HFFc6 (cell line): ENCODE measurements around the gene LRRK1. TPM values are rescaled to one million over a fixed set of nuclear protein-coding genes. Genes with fewer than 3 reads are reported as not detected.

Source experiments
- DNase-seq: peaks from one replicate; pipeline ENCODE4 v3.0.0-alpha.2; 2018
- H3K27ac Mint-ChIP-seq: 2 replicates; pipeline ENCODE4 v1.8.0; 2020; ENCODE audit warnings: mild to moderate bottlenecking, mixed read lengths
- H3K27me3 Mint-ChIP-seq: 2 replicates; pipeline ENCODE4 v1.8.0; 2021; ENCODE audit warnings: mild to moderate bottlenecking, moderate library complexity, mixed read lengths; ENCODE audit not compliant: insufficient read depth
- H3K36me3 Mint-ChIP-seq: 2 replicates; pipeline ENCODE4 v1.8.0; 2021; ENCODE audit warnings: low read depth, mixed read lengths
- H3K4me1 Mint-ChIP-seq: 2 replicates; pipeline ENCODE4 v1.8.0; 2020; ENCODE audit warnings: low read depth, mixed read lengths
- H3K4me3 Mint-ChIP-seq: 2 replicates; pipeline ENCODE4 v1.8.0; 2020; ENCODE audit warnings: mild to moderate bottlenecking, moderate library complexity, mixed read lengths
- H3K9me3 Mint-ChIP-seq: 2 replicates; pipeline ENCODE4 v1.8.0; 2020; ENCODE audit warnings: mild to moderate bottlenecking, mixed read lengths
- CTCF ChIP-seq: fragments of 200-600 bp; sonication (generic); IDR thresholded peaks from 2 replicates; pipeline ENCODE4 v1.5.0; 2021; ENCODE audit warnings: antibody characterized with exemption, mild to moderate bottlenecking
- total RNA-seq, 6 experiments: library from RNA; stranded (reverse); fragmentation: NEBNext Ultra II Directional; extraction: Animal tissue kit (Norgen Biotek cat#: 25700); gene quantifications; 2 replicates in 1 of 6; 3 replicates in 5 of 6; pipeline ENCODE4 v1.2.3, GENCODE V29; 2021

Gene LRRK1
- total RNA-seq, 6 experiments from 2014 or later = 11.4 to 14.8 (median 13.5) TPM

- H3K36me3 Mint-ChIP-seq = peaks cover 13% of the 10 kb centered on the region
- H3K4me3 Mint-ChIP-seq = no peak overlapping the region
- H3K4me1 Mint-ChIP-seq = peaks cover 17% of the 10 kb centered on the region; the same call in 1 of the 2 replicates
- TF ChIP-seq CTCF = no peak
- DNase-seq = no peak
- H3K27ac Mint-ChIP-seq = no peak overlapping the region
- H3K9me3 Mint-ChIP-seq = no peaks in the 10 kb centered on the region
- no peaks in the 10 kb centered on the region for H3K27me3 Mint-ChIP-seq
These were observed 66.2 kb downstream of the LRRK1 start for GRCh38 chr15:100985401-100985800.

- no peak overlapping the region for H3K4me3 Mint-ChIP-seq
These were observed 67.2 kb downstream of the LRRK1 start for GRCh38 chr15:100986158-100986896.

GRCh38 chr15:100987143-100987542, 68.0 kb downstream of the LRRK1 start:
- TF ChIP-seq CTCF = no peak
- Mint-ChIP-seq H3K4me1 (peaks cover 12% of the 10 kb centered on the region; the same call in 1 of the 2 replicates), H3K27ac (no peak overlapping the region), H3K36me3 (peaks cover 13% of the 10 kb centered on the region), H3K9me3 (no peaks in the 10 kb centered on the region), H3K4me3 (no peak overlapping the region), H3K27me3 (no peaks in the 10 kb centered on the region)
- no peak for DNase-seq

More at GRCh38 chr15:100986158-100986896, 67.2 kb downstream of the LRRK1 start:
- Mint-ChIP-seq H3K9me3 (no peaks in the 10 kb centered on the region), H3K27ac (no peak overlapping the region), H3K4me1 (peaks cover 15% of the 10 kb centered on the region; the same call in 1 of the 2 replicates), H3K27me3 (no peaks in the 10 kb centered on the region), H3K36me3 (peaks cover 13% of the 10 kb centered on the region)
- TF ChIP-seq CTCF = no peak
- DNase-seq = no peak

- Mint-ChIP-seq H3K4me3 (no peak overlapping the region), H3K4me1 (peaks cover 12% of the 10 kb centered on the region; the same call in 1 of the 2 replicates), H3K27me3 (no peaks in the 10 kb centered on the region), H3K36me3 (peaks cover 13% of the 10 kb centered on the region), H3K9me3 (no peaks in the 10 kb centered on the region), H3K27ac (no peak overlapping the region)
- TF ChIP-seq CTCF = no peak
- DNase-seq = no peak
These were observed 69.1 kb downstream of the LRRK1 start for GRCh38 chr15:100988297-100988696.

- no peaks in the 10 kb centered on the region for H3K27me3 Mint-ChIP-seq
- DNase-seq = no peak
- H3K4me3 Mint-ChIP-seq = no peak overlapping the region
- H3K4me1 Mint-ChIP-seq = peaks cover 12% of the 10 kb centered on the region; the same call in 1 of the 2 replicates
- peaks cover 13% of the 10 kb centered on the region for H3K36me3 Mint-ChIP-seq
- TF ChIP-seq CTCF = no peak
- H3K9me3 Mint-ChIP-seq = no peaks in the 10 kb centered on the region
- no peak overlapping the region for H3K27ac Mint-ChIP-seq
These were observed 69.7 kb downstream of the LRRK1 start for GRCh38 chr15:100988857-100989256.
